HEK293T (cell line): ENCODE results near the gene CSPG5.

Experiments used
- CTCF ChIA-PET: fragments of 350-600 bp; formaldehyde crosslinking; extraction: SDS; loops from one replicate; lab custom pipeline; 2021; ENCODE audit warnings: antibody characterized with exemption, inconsistent platforms; lab: Yijun Ruan, JAX
- POLR2A ChIA-PET: fragments of 350-600 bp; formaldehyde crosslinking; extraction: SDS; loops from one replicate; lab custom pipeline; 2020; ENCODE audit warnings: antibody characterized with exemption, inconsistent platforms; lab: Yijun Ruan, JAX
- DNase-seq: peaks from one replicate; pipeline ENCODE4 v3.0.0; 2012; ENCODE audit warnings: mixed read lengths; ENCODE audit errors: extremely low spot score
- ARNT ChIP-seq: fragments of 450-650 bp; IDR thresholded peaks from 2 replicates; pipeline ENCODE4 v1.6.1; 2017; ENCODE audit warnings: mild to moderate bottlenecking
- BHLHE40 ChIP-seq: fragments of 450-650 bp; IDR thresholded peaks from 2 replicates; pipeline ENCODE4 v1.6.1; 2016; ENCODE audit warnings: mild to moderate bottlenecking, moderate library complexity, borderline replicate concordance
- CTBP1 ChIP-seq: fragments of 450-650 bp; IDR thresholded peaks from 2 replicates; pipeline ENCODE4 v1.6.1; 2016; ENCODE audit warnings: borderline replicate concordance
- ELF4 ChIP-seq: fragments of 450-650 bp; IDR thresholded peaks from 2 replicates; pipeline ENCODE4 v1.6.1; 2017; ENCODE audit warnings: antibody characterized with exemption
- FOXA1 ChIP-seq: fragments of 450-650 bp; IDR thresholded peaks from 2 replicates; pipeline ENCODE4 v1.6.1; 2016; ENCODE audit warnings: mild to moderate bottlenecking
- FOXK2 ChIP-seq: fragments of 450-650 bp; IDR thresholded peaks from 2 replicates; pipeline ENCODE4 v1.6.1; 2016; ENCODE audit warnings: mild to moderate bottlenecking
- FOXM1 ChIP-seq: fragments of 450-650 bp; IDR thresholded peaks from 2 replicates; pipeline ENCODE4 v1.6.1; 2017; ENCODE audit warnings: mild to moderate bottlenecking, borderline replicate concordance
- HDGF ChIP-seq: fragments of 450-650 bp; IDR thresholded peaks from 2 replicates; pipeline ENCODE4 v1.6.1; 2017; ENCODE audit warnings: antibody characterized with exemption, borderline replicate concordance
- L3MBTL2 ChIP-seq: fragments of 450-650 bp; conservative IDR thresholded peaks from 2 replicates; pipeline ENCODE4 v1.6.1; 2016; ENCODE audit warnings: mild to moderate bottlenecking
- LEF1 ChIP-seq: fragments of 450-650 bp; IDR thresholded peaks from 2 replicates; pipeline ENCODE4 v1.6.1; 2017; ENCODE audit warnings: mild to moderate bottlenecking, borderline replicate concordance
- NFRKB ChIP-seq: fragments of 450-650 bp; IDR thresholded peaks from 2 replicates; pipeline ENCODE4 v1.6.1; 2016; ENCODE audit warnings: mild to moderate bottlenecking, moderate library complexity
- SP1 ChIP-seq: fragments of 450-650 bp; IDR thresholded peaks from 2 replicates; pipeline ENCODE4 v1.6.1; 2017
- SUZ12 ChIP-seq: fragments of 450-650 bp; IDR thresholded peaks from 2 replicates; pipeline ENCODE4 v1.6.1; 2016; ENCODE audit warnings: mild to moderate bottlenecking
- TARDBP ChIP-seq: fragments of 450-650 bp; IDR thresholded peaks from 2 replicates; pipeline ENCODE4 v1.6.1; 2016
- ZNF384 ChIP-seq: fragments of 450-650 bp; IDR thresholded peaks from 2 replicates; pipeline ENCODE4 v1.6.1; 2016
- TF ChIP-seq, protein P1 (sequence below): fragments of 450-650 bp; IDR thresholded peaks from 2 replicates; pipeline ENCODE4 v1.6.1; 2016

CSPG5 gene

DNA sequence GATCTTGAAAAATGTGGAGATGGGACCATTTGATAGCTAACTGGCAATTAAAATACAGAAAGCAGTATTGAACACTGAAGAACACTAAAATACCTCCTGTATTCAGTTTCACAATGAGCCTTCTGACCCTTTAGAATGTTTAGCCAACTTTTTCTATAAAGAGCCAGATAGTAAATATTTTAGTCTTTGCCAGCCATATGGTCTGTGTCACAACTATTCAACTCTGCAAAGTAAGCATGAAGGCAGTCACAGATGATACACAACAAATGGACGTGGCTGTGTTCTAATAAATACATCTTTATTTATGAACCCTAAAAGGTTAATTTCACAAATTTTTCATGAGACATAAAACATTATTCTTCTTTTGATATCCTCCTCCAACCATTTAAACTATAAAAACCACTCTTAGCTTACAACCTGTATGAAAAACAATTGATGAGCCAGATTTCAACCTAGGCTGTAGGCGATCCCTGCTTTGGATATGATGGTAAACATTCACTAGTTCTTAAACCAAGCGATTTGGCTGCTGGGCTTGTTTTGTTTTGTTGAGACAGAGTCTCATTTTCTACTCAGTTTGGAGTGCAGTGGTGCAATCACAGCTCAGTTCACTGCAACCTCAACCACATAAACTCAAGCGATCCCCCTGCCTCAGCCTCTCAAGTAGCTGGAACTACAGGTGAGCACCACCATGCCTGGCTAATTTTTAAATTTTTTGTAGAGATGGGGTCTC lies 13.6 kb upstream of the CSPG5 start:
- no peak for DNase-seq
- no peak for TF ChIP-seq CTBP1
- no peak for TF ChIP-seq FOXA1
- no peak for TF ChIP-seq NFRKB
- TF ChIP-seq L3MBTL2: no peak
- TF ChIP-seq LEF1: no peak
- TF ChIP-seq FOXK2: no peak
- TF ChIP-seq ZNF384: no peak
- no peak for TF ChIP-seq TARDBP
- TF ChIP-seq SUZ12: no peak
- no peak for TF ChIP-seq FOXM1
- TF ChIP-seq, protein P1, sequence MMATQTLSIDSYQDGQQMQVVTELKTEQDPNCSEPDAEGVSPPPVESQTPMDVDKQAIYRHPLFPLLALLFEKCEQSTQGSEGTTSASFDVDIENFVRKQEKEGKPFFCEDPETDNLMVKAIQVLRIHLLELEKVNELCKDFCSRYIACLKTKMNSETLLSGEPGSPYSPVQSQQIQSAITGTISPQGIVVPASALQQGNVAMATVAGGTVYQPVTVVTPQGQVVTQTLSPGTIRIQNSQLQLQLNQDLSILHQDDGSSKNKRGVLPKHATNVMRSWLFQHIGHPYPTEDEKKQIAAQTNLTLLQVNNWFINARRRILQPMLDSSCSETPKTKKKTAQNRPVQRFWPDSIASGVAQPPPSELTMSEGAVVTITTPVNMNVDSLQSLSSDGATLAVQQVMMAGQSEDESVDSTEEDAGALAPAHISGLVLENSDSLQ: no peak
- TF ChIP-seq ELF4: no peak
- no peak for TF ChIP-seq HDGF
- TF ChIP-seq BHLHE40: no peak
- TF ChIP-seq SP1: no peak
- TF ChIP-seq ARNT: no peak
- ChIA-PET POLR2A (no interaction called here), CTCF (interaction anchor here (0.6 kb wide), 1 partner anchor 1836 kb away, joined by 3 read pairs; no protein-coding TSS in a partner anchor)

DNA sequence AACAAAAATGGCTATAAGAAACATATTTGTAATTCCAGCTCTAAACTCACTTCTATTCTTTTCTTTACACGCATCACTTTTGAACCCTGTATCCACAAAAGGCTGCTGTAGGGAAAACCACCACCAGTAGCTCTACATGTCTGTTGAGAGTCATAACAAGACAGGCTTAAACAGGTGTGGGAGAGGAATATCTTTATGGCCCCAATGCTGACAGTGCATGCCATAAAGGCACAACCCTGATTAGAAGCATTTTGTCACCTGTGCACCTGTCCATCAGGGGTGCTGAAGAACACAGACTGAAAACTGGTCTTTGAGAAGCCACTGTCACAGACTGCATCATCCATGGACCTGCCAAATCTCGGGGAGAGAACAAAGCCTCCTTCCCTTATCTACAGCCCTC lies 11.6 kb upstream of the CSPG5 start:
- no peak for DNase-seq
- ChIA-PET CTCF (no interaction called here), POLR2A (no interaction called here)
- TF ChIP-seq BHLHE40 (no peak), TARDBP (no peak), NFRKB (no peak), HDGF (no peak), LEF1 (no peak), L3MBTL2 (no peak), FOXK2 (no peak), ZNF384 (no peak), SUZ12 (no peak), ELF4 (no peak)
- TF ChIP-seq, protein P1: no peak

DNA sequence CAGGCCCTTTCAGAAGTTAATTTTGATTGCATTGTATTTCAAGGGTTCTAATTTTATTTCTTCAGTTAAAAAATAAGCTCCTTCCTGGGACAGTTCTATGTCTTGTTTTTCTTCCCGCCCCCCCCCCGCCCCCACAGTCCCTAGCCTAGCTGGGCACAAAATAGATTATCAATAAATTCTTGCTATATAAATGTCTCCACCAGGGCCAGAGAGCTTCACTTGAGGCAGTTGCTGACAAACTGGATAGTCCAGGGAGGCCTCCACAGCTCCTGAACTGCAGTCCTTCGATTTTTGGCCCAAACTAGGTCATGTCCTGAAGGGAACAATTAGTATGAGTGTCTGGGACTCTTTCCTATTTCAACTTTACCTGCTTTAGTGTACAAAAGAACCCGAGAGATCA lies 9.9 kb upstream of the CSPG5 start:
- ChIA-PET CTCF (no interaction called here), POLR2A (no interaction called here)
- DNase-seq: no peak
- no peak for TF ChIP-seq FOXK2
- TF ChIP-seq, protein P1: no peak
- TF ChIP-seq NFRKB: no peak
- TF ChIP-seq ZNF384: no peak
- TF ChIP-seq FOXM1: no peak
- no peak for TF ChIP-seq LEF1
- TF ChIP-seq BHLHE40: no peak
- TF ChIP-seq SP1: no peak
- no peak for TF ChIP-seq ELF4

DNA sequence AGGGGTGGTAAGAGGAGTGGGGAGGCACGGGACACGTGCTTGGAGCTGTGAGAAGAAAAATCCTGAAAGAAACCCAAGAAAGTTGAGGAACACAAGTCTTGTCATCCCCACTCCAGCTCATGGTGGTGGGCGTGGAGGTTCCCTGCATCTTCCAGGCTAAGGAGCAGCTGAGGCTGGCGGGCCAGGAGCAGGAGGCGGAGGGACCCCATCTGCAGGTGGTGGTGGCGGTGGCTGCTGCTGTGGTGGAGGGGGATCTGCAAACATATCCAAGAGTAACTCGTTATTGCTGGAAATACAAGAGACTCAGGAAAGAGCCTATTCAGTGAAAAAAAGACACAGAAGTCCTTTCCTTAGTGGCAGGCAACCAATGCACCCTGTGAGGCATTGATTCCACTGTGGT lies 9.4 kb upstream of the CSPG5 start:
- POLR2A ChIA-PET: no interaction called here
- TF ChIP-seq LEF1: no peak
- TF ChIP-seq HDGF: no peak
- no peak for DNase-seq
- CTCF ChIA-PET: no interaction called here

DNA sequence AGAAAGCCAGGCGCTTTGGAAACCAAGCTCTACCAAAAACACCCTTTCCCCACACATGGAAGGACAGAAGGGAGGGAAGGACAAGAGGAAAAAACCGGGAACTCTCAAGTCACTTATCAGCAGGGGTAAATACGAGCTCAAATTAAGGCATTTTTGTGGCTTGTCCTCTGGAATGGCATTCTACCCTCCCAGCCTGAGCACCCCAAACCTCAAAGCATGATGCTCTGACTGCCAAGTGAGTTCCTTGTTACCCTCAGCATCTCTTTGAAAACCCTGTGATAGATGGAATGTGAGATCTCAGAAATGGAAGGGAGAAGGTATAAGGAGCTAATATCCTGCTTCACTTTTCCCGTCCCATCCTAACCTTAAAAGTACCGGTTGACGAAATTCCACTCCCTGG lies 8.1 kb upstream of the CSPG5 start:
- ChIA-PET CTCF (interaction anchor here (0.6 kb wide), 1 partner anchor 421 kb away, joined by 3 read pairs; no protein-coding TSS in a partner anchor), POLR2A (interaction anchor here (0.6 to 1.3 kb wide), 2 partner anchors 9 to 121 kb away, joined by 3 to 4 read pairs; no protein-coding TSS in a partner anchor)
- no peak for DNase-seq
- TF ChIP-seq L3MBTL2: no peak

DNA sequence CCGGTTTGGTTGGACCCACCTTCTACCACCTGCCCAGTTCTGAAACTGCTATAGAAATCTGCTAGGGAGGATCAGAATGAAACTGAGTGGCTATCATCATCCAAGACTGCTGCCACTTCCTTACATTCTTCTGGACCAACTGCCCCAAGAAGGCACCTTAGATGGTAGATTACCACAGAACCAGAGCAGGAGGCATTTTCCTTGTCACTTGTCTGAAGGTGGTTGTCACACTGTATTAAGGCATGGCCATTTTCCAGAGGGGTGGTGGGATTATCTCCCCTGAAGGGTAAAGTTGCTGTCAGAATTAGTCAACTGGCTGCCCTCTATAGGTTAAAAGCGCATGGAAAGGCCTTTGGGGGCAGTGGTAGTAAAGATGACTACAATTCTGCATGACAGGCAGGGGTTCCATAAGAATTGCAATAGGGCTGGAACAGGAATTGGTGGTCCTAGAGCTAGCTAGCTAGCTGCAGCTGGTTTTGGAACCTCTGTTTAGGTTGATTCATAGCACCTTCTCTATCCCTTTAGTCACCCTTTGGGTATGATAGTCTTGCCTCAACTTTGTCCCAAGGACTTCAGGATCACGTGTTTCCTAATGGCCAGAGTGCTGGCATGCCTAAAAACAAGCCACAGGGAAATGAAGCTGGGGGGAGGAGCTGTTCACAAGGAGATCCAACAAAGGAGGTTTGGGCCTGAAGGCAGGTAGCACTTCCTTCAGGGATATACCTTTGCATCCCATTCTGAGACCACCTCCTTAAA lies 4.8 kb upstream of the CSPG5 start:
- TF ChIP-seq FOXM1 (no peak), BHLHE40 (no peak), FOXK2 (no peak), L3MBTL2 (no peak), NFRKB (no peak), ZNF384 (no peak), SP1 (no peak), TARDBP (no peak), LEF1 (no peak), SUZ12 (no peak)
- ChIA-PET POLR2A (no interaction called here), CTCF (no interaction called here)
- no peak for DNase-seq

DNA sequence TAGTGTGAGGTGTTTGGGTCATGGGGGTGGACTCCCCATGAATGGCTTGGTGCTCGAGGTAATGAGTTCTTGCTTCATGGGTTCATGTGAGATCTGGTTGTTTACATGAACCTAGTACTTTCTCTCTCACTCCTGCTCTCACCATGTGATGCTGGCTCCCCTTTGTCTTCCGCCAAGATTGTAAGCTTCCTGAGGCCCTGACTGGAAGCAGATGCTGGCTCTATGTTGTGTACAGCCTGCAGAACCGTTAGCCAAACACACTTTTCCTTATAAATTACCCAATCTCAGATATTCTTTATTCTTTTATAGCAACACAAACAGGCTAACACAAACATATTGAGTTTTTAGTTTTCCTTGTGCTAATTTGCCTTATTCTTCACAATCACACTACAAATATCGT lies 3.2 kb upstream of the CSPG5 start:
- ChIA-PET CTCF (no interaction called here), POLR2A (no interaction called here)
- no peak for DNase-seq
- TF ChIP-seq LEF1: no peak
- no peak for TF ChIP-seq TARDBP
- no peak for TF ChIP-seq CTBP1
- TF ChIP-seq FOXK2: no peak
- no peak for TF ChIP-seq HDGF
- TF ChIP-seq, protein P1: no peak
- TF ChIP-seq ELF4: no peak
- TF ChIP-seq ARNT: no peak
- no peak for TF ChIP-seq SUZ12
- TF ChIP-seq ZNF384: no peak
- TF ChIP-seq NFRKB: no peak
- TF ChIP-seq BHLHE40: no peak
